Prostate gland (tissue), 2 donors: ENCODE measurements around the gene PUSL1. TPM values are rescaled to one million over a fixed set of nuclear protein-coding genes. Genes with fewer than 3 reads are reported as not detected.

Source experiments
- DNase-seq: peaks from one replicate; pipeline ENCODE4 v3.0.0-alpha.2; 2019; ENCODE audit warnings: low spot score
- H3K27ac ChIP-seq, 2 donors: fragments of 200-600 bp; sonication (generic); 2 replicates each; pipeline ENCODE4 v1.5.1; 2017 to 2019
- H3K27me3 ChIP-seq: fragments of 200-600 bp; sonication (generic); replicated peaks from 2 replicates; pipeline ENCODE4 v1.5.1; 2019; ENCODE audit not compliant: insufficient read depth
- H3K36me3 ChIP-seq, 2 donors: fragments of 200-600 bp; sonication (generic); 1 replicate in 1 of 2; 2 replicates in 1 of 2; pipeline versions ENCODE4 v1.5.1 to v1.8.1; 2017 to 2019
- H3K4me1 ChIP-seq: fragments of 200-600 bp; sonication (generic); replicated peaks from 2 replicates; pipeline ENCODE4 v1.5.1; 2019
- H3K4me3 ChIP-seq, 2 donors: fragments of 200-600 bp; sonication (generic); 2 replicates each; pipeline ENCODE4 v1.5.1; 2017 to 2019
- H3K9me3 ChIP-seq: fragments of 200-600 bp; sonication (generic); 2 replicates; pipeline ENCODE4 v1.5.1; 2017
- CTCF ChIP-seq, 4 experiments: fragments of 200-600 bp in 2 of 4; fragments of 450-650 bp in 2 of 4; sonication (generic) in 2 of 4; IDR thresholded peaks; 1 replicate in 3 of 4; 2 replicates in 1 of 4; pipeline ENCODE4 v1.5.1; 2016 to 2019; ENCODE audit warnings: antibody characterized with exemption in 4 of 4, mild to moderate bottlenecking in 2 of 4, moderate library complexity in 2 of 4
- POLR2A ChIP-seq: fragments of 450-650 bp; IDR thresholded peaks from one replicate; pipeline ENCODE4 v1.6.1; 2016; ENCODE audit warnings: antibody characterized with exemption, mild to moderate bottlenecking
- POLR2AphosphoS5 ChIP-seq: sonication (generic); formaldehyde crosslinking; IDR thresholded peaks from one replicate; pipeline ENCODE4 v1.6.1; 2017; ENCODE audit warnings: antibody characterized with exemption
- WGBS: methylation state at CpG from one replicate; pipeline ENCODE4 v1.1.5; 2018; 5-methylcytosine and 5-hydroxymethylcytosine counted together
- intact Hi-C: fragments of 100-400 bp; cut with DNase I; formaldehyde crosslinking; loops from one replicate; pipeline ENCODE4 v1.14.2; 2022
- total RNA-seq, 2 donors: library from RNA; depleted of rRNA; stranded (reverse); fragments of >200 nt; gene quantifications; one replicate each; pipeline ENCODE4 v1.1.0, GENCODE V29; 2016

The PUSL1 gene
- total RNA-seq, 2 donors from 2014 or later = 30.6 to 36.9 TPM

DNA sequence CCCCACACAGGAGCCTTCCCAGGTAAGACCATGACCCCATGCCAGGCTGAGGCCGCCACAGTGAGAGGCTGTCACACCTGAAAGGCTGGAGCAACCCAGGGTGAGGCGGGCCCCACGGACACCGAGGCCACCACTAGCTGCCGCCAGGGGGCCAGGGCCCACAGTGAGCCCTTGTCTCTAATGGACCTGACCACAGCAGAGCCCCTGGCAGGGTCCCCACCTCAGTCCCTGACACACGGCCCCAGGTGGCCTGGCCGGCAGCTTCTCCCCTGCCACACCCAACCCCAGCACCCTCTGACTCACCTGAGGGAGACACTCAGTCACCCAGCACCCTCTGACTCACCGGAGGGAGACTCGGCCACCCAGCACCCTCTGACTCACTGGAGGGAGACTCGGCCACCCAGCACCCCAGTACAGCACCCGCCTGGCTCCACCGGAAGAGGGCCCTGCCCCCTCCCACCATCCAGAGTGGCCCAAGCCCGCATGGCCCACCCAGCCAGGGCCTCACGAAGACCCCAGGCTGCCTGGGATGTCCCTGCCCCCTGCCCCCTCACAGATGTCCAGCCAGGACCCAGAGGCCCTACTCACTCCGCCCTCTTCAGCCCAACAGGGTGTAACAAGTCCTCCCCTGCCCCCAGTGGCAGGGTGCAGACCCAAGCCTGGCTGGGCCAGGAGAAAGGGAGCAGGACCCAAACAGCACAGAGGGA lies 36.4 kb downstream of the PUSL1 start:
- no peak for DNase-seq
- no peak overlapping the region for H3K27ac ChIP-seq
- intact Hi-C loops = loop anchor here (5.0 kb wide), 1 partner anchor 38 kb away; the partner anchor contains the start of genes ACAP3 and PUSL1
- 68% methylated on average over 14 of the region's 15 CpGs for WGBS
- peaks cover 14% of the 10 kb centered on the region for H3K4me1 ChIP-seq
- H3K36me3 ChIP-seq = peaks cover 0 to 6% of the 10 kb centered on the region in 2 donors
- no peaks in the 10 kb centered on the region for H3K27me3 ChIP-seq
- H3K4me3 ChIP-seq = no peak overlapping the region
- no peaks in the 10 kb centered on the region for H3K9me3 ChIP-seq
- TF ChIP-seq POLR2A (no peak), CTCF (IDR thresholded peaks at IDR 0.05) (peak in 2 of 4 experiments; percentile 27 to 30)

DNA sequence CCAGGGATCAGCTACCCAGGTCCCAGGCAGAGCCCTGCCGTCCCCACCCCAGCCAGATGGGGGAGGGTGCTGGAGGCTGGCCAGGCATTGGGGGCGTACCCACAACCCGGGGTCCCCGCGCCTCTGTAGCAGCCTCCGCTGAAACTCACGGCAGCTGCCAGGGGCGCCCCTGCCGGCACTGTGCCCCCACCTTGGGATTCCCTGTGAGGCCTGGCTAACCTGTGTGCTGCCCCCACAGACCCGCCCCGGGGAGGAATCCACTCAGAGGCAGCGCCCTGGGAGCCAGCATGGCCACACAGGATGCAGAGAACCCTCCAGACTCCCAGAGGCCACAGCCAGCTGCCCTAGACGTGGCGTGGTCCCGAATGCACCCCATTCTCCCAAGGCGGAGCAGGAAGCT lies 37.0 kb downstream of the PUSL1 start:
- Histone ChIP-seq H3K27ac (no peak overlapping the region), H3K27me3 (no peaks in the 10 kb centered on the region), H3K9me3 (no peaks in the 10 kb centered on the region), H3K4me3 (no peak overlapping the region), H3K4me1 (peaks cover 14% of the 10 kb centered on the region), H3K36me3 (peaks cover 0 to 6% of the 10 kb centered on the region in 2 donors)
- WGBS = 78% methylated on average over 11 of the region's 16 CpGs
- no peak for TF ChIP-seq CTCF (IDR thresholded peaks at IDR 0.05)
- no peak for TF ChIP-seq POLR2AphosphoS5
- no peak for TF ChIP-seq POLR2A
- intact Hi-C loops = loop anchor here (5.0 kb wide), 1 partner anchor 38 kb away; the partner anchor contains the start of genes ACAP3 and PUSL1
- DNase-seq = no peak

DNA sequence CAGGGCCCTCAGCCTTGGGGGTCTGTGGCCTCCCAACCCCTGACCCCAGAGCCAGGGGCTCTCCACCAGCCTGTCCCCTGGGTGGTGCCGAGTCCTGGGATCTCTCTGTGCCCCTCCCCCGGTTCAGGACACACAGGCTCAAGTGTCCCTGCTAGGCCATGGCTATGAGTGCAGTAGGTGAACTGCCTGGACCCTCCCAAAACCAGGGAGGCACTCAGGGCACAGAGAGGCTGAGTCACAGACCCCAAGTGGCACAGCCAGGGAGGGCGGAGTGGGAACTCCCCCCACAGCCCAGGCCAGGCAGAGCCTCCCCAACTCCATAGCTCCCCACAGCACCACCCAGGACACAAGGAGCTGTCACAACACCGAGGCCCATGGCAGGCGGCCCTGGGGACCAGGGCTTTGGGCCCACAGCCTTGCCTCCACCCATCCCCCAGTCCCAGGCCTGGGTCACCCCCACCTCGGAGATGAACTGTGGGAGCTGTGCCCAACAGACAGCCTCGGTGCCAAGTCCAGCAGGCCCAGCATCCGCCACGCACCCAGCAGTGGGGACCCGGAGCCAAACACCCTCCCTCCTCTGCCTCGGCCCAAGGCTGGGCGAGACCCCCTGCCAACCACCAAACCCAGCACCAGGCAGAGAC lies 37.6 kb downstream of the PUSL1 start:
- Histone ChIP-seq H3K36me3 (peaks cover 0 to 6% of the 10 kb centered on the region in 2 donors), H3K4me1 (peaks cover 14% of the 10 kb centered on the region), H3K4me3 (no peak overlapping the region), H3K27ac (no peak overlapping the region), H3K27me3 (no peaks in the 10 kb centered on the region), H3K9me3 (no peaks in the 10 kb centered on the region)
- DNase-seq = no peak
- WGBS = 55% methylated on average over 10 of the region's 12 CpGs
- intact Hi-C loops = loop anchor here (5.0 kb wide), 1 partner anchor 39 kb away; the partner anchor contains the start of genes ACAP3 and PUSL1
- TF ChIP-seq POLR2A = no peak

DNA sequence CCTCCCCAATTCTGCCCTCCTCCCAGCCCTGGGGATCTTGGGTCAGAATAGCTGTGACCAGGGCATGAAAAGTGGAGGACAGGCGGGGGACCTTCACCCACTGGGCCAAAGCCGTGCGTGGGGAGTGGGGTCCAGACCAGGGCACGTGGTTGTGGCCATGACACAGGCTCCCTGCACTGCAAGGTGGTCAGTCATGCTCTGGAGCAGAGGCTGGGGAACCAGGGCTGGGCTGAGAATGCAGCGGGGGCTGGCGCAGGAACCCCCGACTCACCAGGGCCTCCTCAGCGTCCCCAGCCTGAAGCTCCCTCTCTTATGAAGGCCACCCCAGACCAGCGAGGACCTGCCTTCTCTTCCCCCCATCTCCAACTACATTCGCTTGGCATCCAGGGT lies 38.1 kb downstream of the PUSL1 start:
- Histone ChIP-seq H3K4me1 (peaks cover 14% of the 10 kb centered on the region), H3K9me3 (no peaks in the 10 kb centered on the region), H3K27me3 (no peaks in the 10 kb centered on the region), H3K27ac (no peak overlapping the region), H3K36me3 (peaks cover 0 to 4% of the 10 kb centered on the region in 2 donors), H3K4me3 (no peak overlapping the region)
- no peak for TF ChIP-seq POLR2AphosphoS5
- no peak for TF ChIP-seq POLR2A
- no peak for TF ChIP-seq CTCF (IDR thresholded peaks at IDR 0.05)
- intact Hi-C loops = loop anchor here (5.0 kb wide), 1 partner anchor 39 kb away; the partner anchor contains the start of genes ACAP3 and PUSL1
- WGBS = 85% methylated on average over 9 of the region's 10 CpGs
- DNase-seq = no peak

GRCh38 chr1:1347026-1347595 lies 38.7 kb downstream of the PUSL1 start:
- TF ChIP-seq POLR2A (no peak), POLR2AphosphoS5 (no peak), CTCF (IDR thresholded peaks at IDR 0.05) (no peak)
- H3K27ac ChIP-seq = peak overlapping the region; percentile 62 to 66
- peak overlapping the region; percentile 60 to 79 for H3K4me3 ChIP-seq
- intact Hi-C loops = loop anchor here (5.0 kb wide), 1 partner anchor 40 kb away; the partner anchor contains the start of genes ACAP3 and PUSL1
- WGBS = 70% methylated on average over 10 of the region's 10 CpGs
- H3K4me1 ChIP-seq = peaks cover 14% of the 10 kb centered on the region
- no peaks in the 10 kb centered on the region for H3K36me3 ChIP-seq
- no peaks in the 10 kb centered on the region for H3K9me3 ChIP-seq
- DNase-seq = no peak
- H3K27me3 ChIP-seq = no peaks in the 10 kb centered on the region
